GM19328 (cell line): ENCODE data around the gene KHK.

ENCODE experiments used
- ATAC-seq: cut with Tn5 transposase; IDR thresholded peaks from one replicate; pipeline ENCODE4 v1.9.1; 2021; ENCODE audit warnings: mild to moderate bottlenecking, moderate library complexity; ENCODE audit not compliant: unreplicated experiment

Gene KHK

DNA sequence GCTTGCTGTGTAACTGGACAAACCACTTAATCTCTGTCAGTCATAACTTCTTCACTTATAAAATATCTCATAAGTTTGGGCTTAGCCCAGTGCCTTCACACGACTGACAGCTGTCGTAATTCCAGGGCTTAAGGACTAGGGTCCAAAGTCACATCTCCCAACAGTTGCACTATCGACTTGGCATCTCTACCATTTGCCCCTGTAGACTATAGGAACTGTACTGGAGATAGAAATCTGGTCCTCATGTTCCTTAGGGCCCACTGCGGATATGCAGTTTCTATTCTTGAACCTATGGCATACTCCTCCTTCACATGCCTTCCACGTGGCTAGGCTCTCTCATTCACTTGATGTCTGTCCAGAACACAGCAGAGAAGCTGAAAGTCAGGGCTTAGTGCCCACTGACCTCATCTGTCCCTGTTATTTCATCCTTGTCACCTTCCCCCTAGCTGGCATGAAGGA, 39.7 kb downstream of the KHK start:
- no peak for ATAC-seq

DNA sequence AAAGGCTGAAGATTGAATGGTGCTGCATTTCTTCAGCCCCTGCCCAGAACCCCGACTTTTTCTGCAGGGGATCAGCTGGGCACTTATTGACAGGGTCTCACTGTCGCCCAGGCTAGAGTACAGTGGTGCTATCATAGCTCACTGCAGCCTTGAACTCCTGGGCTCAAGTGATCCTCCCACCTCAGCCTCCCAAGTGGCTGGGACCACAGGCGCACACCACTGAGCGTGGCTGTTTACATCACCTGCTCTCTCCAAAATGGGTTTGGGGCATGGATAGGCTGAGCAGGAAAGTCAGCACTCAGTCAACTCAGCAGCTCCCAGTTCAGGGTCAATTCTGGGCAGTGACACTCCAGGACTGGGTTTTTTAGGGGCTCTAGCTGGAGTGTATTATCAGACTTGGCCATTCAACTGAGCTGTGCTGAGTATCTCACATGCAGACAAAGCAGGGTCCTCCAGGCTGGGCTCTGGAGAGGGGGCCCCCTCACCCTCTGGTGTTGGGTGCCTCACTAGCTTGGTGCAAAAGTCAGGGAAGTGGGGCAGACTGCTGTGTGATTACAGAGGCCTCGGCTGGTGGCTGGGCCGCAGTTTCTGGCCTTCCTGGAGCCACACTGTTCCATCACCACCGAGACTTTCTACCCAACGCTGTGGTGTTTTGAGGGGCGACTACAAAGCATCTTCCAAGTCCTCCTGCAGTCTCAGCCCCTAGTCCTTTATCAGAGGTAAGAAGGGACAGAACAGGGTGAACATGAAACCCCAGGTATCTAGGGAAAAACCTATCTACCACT, 41.5 kb downstream of the KHK start:
- no peak for ATAC-seq

DNA sequence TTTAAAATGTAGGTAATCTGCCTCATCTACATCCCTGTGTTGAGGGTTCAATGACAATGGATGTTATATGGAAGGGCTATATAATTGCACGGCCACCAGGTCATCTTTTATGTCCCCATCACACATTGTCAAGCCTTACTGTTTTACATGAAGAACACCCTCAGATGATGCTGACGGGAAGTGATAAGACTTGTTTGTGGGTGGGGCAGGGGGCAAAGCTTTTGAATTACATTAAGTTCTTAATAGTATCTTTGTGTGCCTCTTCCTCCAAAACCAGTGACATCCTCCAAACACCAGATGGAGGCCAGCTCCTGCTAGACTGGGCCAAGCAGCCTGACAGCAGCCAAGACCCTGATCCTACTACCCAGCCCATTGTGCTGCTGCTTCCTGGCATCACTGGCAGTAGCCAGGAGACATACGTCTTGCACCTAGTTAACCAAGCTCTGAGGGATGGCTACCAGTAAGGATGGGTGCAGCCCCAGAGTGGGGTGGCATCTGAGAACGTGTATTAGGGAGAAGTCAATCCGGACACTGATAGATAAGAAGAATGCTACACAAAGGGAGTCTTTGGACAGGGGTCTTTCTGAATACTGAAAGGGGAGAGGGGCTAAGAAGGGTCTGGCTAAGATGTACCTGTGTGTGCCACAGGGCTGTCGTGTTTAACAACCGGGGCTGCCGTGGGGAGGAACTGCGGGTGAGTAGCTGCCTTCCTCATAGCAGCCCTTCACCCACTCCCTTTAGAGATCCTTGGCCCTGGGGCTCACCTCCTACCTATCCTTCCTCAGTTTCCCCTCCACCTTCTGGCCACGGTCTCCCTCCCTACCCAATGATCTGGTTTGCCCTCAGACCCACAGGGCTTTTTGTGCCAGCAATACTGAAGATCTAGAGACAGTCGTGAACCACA, 42.3 kb downstream of the KHK start:
- ATAC-seq = no peak

DNA sequence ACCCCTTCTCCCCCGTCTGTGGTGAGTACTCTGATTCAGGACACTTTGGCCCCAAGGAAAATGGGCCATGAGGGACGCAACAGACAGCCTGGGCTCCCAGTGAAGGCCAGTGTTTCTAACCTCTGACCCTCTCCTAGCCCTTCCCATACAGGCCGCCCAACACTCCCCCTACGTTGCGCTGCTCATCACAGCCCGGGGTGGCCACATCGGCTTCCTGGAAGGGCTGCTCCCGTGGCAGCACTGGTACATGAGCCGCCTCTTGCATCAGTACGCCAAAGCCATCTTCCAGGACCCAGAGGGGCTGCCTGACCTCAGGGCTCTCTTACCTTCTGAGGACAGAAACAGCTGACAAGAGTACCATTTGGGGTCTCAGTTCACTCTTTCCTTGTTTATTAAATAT, 43.8 kb downstream of the KHK start:
- ATAC-seq = no peak

DNA sequence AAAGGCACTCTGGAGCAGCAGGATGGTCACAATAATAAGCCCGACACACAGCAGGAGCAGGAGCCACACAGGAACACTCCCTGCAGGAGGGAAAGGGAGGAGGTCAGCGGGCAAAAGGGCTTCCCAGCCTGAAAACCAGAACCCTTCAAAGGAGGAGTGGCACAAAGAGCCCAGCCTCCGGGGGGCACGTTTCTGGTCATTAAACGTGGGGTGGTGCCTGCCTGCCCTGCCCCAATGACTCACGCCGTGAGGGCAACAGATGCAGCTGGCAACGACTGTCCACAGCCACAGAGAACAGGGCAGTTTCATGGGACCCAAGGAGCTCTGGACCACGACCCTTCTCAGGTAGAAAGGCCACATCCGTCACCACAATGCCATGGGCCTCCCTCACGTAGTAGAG, 44.9 kb downstream of the KHK start:
- no peak for ATAC-seq

DNA sequence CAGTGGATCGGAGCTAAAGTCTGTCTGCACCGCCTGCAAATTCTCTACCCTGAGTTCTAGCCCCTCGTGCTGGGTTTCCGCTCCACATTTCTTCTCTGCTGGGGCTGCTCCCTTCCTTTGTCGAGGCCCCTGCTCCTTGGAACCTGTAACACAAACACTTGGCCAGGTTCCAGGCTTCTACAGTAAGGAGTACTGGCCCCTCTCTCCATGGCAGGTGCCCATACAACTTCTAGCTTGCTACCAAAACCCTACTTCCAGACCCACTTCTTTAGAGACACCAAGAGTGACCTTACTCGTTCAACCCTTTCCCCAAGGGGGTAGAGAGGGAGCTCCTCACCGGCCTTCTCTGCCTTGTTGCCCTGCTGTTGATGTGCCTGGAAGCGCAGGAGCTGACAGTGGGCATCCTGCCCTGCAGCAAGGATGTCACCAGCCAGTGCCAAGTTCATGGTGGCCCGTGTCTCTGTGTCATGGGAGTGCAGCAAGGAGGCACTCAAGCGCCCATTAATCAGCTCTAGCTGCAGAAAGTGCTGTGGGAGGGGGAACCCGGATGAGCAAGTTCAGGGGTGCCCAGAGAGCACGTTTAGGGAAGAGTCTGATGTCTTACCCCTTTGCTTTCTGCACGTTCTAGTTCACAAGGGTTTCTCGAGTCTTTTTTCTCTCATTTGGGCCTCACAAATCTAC, 46.8 kb downstream of the KHK start:
- no peak for ATAC-seq

DNA sequence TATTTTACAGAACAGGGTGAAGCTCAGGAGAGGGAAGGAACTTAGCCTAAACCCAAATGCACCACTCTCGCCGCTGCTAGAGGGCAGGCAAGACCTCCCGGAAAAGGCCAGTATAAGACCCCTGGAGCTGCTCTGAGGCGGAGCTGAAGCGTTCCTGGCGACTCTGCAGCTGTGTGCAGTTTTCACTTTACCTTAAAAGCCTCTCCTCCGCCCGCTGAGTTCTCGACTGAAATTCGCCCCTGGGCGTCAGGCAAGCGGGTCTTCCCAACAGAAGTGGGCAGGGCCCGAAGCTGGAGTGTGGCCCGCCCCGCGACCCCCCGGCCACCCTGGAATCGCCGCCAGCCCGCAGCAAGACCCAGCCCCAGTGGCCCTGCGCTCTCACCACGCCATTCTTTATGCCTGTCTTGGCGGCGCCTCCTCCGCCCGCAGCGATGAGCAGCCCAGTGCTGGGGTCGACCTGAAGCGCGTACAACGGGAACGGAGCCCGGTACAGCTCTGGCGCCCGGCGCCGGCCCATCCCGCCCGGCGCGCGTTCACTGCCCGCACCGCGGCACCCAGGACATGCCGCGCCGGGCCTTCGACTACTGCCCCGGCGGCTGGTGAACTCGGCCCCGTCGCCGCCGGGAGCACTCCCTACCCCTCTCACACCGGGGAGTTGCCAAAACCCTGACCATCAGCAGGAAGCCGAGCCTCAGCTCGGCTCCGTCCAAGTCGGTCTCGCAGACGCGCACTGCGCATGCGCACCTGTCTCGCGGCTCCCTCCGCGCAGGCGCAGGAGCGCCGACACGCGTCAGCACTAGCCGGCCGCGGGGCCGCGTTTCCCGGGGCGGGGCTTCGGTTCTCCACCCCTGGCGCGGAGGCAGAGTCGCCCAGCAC, 47.6 kb downstream of the KHK start, which contains the start of gene PREB:
TSS of gene PREB (minus strand) at position 732 of the 876 bp plus-strand sequence. CDS start at position 517, 215 bp downstream.
- ATAC-seq = peak; percentile 87

DNA sequence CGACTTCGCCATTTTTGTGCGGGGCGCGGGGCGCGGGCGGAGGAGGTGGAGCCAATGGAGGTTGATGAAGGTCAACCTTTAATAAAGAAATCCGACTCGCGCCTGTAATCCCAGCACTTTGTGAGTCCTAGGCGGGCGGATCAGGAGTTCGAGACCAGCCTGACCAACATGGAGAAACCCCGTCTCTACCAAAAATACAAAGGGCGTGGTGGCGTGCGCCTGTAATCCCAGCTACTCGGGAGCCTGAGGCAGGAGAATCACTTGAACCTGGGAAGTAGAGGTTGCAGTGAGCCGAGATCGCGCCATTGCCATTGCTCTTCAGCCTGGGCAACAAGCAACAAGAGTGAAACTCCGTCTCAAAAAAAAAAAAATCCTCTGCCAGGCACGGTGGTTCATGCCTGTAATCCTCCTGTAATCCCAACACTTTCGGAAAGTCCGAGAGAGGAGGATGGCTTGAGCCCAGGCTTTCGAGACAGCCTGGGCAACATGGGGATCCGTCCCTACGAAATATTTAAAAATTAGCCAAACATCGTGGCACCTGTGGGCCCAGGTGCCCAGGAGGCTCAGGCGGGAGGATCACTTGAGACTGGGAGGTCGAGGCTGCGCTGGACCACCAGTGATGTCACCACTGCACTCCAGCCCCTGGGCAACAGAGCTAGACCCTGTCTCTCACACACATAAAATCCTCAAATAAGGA, 48.4 kb downstream of the KHK start:
- ATAC-seq = no peak

DNA sequence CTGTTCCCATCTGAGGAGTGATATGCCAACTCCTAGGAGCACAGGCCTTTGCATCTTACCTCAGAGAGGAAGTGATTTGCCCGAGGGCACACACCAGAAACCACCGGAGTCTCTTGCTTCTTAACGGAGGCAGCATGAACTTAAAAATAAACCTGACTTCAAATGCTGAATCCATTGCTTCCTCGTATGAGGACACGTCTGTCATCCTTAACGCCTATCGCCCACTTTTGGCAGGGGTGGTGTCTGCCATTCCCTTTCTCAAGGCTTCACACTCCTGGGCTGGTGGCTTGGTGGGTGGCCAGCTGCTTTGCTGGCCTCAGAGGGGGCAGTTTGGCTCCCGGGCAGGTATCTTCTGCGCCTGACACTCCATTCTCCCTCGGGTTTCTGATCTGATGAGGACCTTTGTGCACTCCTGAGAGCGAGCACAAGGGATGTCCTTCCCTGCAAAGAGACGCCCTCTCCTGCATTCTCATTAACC, 48.9 kb downstream of the KHK start:
- no peak for ATAC-seq

DNA sequence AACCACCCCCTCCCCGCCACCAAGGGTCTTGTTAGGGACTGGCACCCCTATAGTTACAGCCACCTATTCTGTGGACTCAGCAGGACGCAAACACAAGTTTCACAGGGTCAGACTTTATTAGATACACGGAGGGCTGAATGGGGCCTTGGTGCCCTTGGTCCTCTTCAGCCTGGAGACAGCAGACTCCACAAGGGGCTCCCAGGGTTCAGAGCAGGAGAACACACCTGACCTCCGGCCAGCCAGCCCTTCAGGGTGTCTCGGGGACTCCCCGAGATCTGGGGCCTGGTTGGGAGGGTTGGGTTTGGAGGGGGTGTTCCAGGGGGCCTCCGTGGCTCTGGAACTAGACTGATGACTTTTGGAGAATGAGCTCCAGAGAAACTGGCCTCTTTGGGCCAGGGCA, 50.2 kb downstream of the KHK start:
- ATAC-seq = no peak

DNA sequence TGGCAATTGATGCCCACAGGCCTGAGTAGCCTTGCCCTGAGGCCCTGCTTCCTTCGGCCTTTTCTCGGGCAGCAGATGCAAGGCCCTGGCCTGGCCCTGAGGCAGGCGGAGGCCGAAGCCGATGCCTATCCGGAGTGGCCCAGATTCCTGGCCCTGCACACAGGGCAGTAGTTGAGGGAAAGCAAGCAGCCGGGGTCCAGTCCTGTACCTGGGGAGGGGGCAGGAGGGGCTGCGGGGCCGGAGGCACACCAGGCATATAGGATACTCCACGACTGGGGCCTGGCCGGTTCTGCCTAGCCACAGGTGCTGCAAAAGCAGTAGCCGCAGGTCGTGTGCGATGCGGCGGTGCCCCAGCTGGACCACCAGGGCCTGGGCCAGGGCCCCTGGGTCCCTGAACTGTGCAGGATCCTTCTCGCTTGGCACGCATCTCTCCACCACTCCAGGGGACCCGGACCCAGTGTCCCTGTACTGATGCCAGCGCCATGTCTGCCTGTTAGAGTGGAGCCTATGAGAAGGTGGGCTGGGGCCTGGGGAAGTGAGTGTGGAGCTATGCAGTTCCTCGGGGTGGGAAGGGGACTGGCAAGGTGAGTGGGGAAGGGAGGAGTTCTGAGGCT, 50.9 kb downstream of the KHK start:
- no peak for ATAC-seq

DNA sequence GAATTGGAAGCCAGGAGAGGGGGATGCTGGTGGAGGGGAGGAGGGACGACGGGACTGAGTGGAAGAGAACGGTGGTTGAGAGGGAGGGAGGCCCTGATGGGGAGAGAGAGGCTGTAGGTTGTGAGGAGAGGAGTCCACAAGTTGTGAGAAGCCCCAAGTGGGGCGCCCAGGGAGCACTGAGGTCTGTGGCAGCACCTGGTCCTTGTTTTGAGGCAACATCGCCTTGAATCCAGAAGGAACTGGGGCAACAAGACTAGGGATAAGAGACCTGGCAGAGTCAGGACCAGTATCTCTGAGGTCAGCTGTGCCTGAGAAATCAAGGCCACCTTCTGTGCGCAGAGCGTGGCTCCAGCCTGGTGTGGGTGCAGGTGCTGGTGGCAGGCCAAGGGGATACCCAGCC, 51.5 kb downstream of the KHK start:
- no peak for ATAC-seq

DNA sequence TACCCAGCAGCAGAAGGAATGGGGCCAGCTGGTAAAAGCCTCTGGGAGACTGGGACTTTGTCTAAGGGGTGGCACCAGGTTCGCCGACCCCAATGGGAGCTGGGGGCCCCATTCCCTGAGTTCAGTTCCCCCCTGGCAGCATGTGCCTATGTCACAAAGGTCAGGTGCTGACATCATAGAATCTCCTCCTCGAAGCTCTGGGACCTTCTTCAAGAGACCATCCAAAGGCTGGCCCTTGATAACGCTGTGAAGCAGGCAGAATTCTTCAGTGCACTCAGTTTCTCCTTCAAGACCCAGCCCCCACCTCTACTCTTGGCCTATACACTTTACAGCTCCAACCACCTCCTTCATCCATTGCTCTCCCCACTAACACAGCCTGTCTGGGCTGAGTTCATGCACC, 52.7 kb downstream of the KHK start, which contains the start of gene PRR30:
TSS of gene PRR30 (minus strand) at position 101 of the 400 bp plus-strand sequence. CDS start 1,081 bp downstream, outside the sequence.
- ATAC-seq = no peak

DNA sequence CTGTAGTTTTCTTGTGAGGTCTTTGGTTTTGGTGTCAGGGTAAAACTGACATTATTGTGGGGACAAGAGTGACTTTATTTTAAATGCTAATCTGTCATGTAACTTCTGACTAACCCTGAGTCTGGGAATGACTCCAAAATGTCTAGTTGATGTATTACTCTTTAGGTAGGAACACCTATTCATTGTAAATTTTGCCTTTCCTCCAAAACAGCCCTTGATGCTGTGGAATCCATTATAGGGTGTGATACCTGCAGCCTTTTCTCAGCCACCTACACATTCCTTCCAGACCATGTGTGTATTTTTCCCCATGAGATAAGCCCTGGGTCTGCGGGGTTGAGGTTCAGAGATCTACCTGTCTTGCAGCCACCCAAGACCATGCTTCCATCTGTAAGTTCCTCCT, 56.7 kb downstream of the KHK start:
- ATAC-seq = no peak

DNA sequence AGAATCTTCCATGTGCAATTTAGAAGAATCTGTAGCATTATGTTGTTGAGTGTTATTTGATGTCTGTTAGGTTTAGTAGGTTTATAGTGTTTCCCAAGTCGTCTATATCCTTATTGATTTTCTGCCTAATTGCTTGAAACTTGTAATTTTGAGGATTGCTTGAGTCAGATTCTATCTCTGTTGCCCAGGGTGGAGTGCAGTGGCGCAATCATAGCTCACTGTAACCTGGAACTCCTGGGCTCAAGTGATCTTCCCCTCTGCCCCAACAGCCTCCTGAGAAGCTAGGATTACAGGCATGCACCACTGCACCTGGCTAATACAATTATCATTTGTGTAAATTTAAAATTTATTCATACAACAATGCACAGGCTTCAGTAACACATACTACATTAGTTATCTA, 59.1 kb downstream of the KHK start:
- ATAC-seq = no peak

DNA sequence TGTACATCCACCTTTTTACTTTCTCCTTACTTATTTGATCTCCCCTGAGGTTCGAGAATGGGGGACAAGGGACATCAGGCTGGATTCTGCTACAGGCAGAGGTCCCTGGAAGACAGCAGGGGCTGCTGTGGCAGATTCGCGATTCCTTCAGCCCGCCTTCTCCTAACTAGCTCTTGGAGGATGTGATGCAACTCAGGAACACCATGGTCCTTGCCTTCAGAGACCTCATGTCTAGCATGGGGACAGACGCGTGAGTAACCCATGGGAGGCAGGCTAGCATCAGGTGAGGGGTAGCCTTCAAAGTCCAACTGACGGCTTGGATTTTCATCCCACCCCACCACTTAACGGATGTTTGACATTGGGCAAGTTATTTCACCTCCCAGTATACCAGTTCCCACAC, 61.4 kb downstream of the KHK start:
- ATAC-seq = no peak

DNA sequence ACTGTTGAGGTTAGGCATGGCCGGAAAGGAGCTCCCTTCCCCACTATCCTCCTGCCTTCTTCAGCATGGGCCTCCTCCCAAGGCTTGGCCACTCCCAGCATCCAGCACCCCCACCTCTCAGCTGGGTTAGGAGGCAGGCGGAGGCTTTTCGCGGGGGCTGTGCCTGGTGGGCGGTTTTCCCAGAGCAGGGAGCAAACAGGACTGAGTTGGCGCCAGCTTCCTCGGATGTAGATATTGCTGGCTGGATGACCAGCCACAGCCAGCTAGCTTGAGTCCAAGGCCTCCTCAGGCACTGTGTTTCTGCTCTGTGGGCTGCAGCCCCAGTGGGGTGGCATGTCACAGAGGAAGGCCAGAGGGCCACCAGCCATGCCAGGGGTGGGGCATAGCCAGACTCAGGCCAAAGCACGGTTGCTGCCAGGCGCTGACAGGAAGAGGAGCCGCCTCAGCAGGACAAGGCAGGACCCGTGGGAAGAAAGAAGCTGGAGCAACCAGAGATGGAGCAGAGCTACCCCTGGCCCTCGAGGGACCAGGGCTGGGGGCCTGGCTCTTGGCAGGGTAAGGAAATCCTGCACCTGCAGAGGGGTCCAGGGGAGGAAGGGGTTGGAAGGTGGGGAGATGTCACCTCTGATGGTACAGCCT, 62.3 kb downstream of the KHK start, which contains the start of gene TCF23:
TSS of gene TCF23 (plus strand) at position 204 of the 639 bp plus-strand sequence. CDS start at position 334, 130 bp downstream.
- ATAC-seq = no peak
